ENCODE data around the gene HTT. TPM values are rescaled to one million over a fixed set of nuclear protein-coding genes. Genes with fewer than 3 reads are reported as not detected.

The HTT gene
- total RNA-seq, 1 experiment from 2014 or later = 6.4 TPM

- DNase-seq = no peak
- no peaks in the 10 kb centered on the region for H3K27me3 ChIP-seq
- H3K9me3 ChIP-seq = no peaks in the 10 kb centered on the region
- H3K36me3 ChIP-seq = peaks cover 4% of the 10 kb centered on the region
- H3K4me3 ChIP-seq = no peak overlapping the region
Observed at GRCh38 chr4:3209551-3210325, 135.3 kb downstream of the HTT start.

- Histone ChIP-seq H3K27me3 (no peaks in the 10 kb centered on the region), H3K9me3 (no peaks in the 10 kb centered on the region), H3K36me3 (peaks cover 4% of the 10 kb centered on the region), H3K4me3 (no peak overlapping the region)
- DNase-seq = no peak
Observed at GRCh38 chr4:3210467-3210866, 136.0 kb downstream of the HTT start.

GRCh38 chr4:3211866-3212265 lies 137.4 kb downstream of the HTT start:
- Histone ChIP-seq H3K4me3 (no peak overlapping the region), H3K36me3 (peaks cover 4% of the 10 kb centered on the region), H3K9me3 (no peaks in the 10 kb centered on the region), H3K27me3 (no peaks in the 10 kb centered on the region)
- no peak for DNase-seq

DNA sequence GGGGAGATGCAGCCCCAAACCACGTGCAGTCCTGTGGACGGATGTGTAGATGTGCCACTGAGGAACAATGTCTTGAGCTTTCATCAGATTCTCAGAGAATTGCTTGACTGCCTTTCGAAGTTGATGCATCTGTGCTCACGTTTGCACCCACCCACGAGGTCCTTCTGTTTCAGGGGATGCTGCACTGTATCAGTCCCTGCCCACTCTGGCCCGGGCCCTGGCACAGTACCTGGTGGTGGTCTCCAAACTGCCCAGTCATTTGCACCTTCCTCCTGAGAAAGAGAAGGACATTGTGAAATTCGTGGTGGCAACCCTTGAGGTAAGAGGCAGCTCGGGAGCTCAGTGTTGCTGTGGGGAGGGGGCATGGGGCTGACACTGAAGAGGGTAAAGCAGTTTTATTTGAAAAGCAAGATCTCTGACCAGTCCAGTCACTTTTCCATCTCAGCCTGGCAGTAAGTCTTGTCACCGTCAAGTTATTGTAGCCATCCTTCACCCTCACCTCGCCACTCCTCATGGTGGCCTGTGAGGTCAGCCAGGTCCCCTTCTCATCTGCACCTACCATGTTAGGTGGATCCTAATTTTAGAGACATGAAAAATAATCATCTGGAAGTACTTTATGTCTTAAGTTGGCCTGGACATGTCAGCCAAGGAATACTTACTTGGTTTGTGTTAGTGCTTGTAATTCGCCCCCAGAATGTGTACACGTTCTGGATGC lies 138.1 kb downstream of the HTT start:
- Histone ChIP-seq H3K27me3 (no peaks in the 10 kb centered on the region), H3K9me3 (no peaks in the 10 kb centered on the region), H3K4me3 (no peak overlapping the region), H3K36me3 (peaks cover 4% of the 10 kb centered on the region)
- DNase-seq = no peak

DNA sequence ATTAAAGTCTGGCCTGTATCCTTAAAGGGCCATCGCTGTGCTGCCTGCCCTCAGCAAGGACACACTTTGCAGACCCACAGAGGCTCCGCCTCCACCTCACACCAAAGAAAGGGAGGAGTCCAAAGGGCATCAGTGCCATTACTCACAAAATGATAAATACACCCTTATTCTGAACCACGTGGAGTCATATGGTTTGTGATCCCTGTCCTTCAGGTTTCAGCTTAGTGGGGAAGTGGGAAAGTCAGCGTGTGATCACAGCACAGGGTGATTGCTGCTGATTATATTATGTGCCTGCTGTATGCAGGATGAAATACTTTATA lies 138.6 kb downstream of the HTT start:
- no peaks in the 10 kb centered on the region for H3K9me3 ChIP-seq
- peaks cover 4% of the 10 kb centered on the region; the same call in 1 of the 2 replicates for H3K36me3 ChIP-seq
- no peaks in the 10 kb centered on the region for H3K27me3 ChIP-seq
- no peak overlapping the region for H3K4me3 ChIP-seq
- no peak for DNase-seq

GRCh38 chr4:3213661-3214250 lies 139.3 kb downstream of the HTT start:
- Histone ChIP-seq H3K36me3 (0 out of 2 replicates have a peak, but pooled peaks cover 2% of the 10 kb centered on the region), H3K27me3 (no peaks in the 10 kb centered on the region), H3K4me3 (no peak overlapping the region), H3K9me3 (no peaks in the 10 kb centered on the region)
- DNase-seq = no peak

DNA sequence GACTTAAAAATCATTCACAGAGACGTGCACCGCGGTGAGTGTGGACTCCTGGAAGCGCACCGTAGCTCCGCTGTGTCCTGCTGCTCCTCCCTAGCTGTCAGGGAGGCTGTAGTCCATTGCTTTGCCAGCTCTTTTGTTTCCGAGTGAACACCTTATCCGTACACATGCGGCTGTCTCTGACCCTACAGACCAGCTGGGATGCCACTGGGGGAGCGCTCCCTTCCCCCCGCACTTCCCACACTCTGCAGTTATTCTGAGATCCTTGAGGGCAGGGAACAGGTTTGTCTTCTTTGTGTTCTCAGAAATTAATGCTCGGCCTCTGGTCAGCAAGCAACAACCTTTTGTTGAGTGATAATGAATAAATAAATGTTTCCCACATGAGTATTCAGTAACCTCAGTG lies 140.8 kb downstream of the HTT start:
- 0 out of 2 replicates have a peak, but pooled peaks cover 2% of the 10 kb centered on the region for H3K36me3 ChIP-seq
- no peak for DNase-seq
- no peaks in the 10 kb centered on the region for H3K9me3 ChIP-seq
- no peaks in the 10 kb centered on the region for H3K27me3 ChIP-seq
- H3K4me3 ChIP-seq = no peak overlapping the region

DNA sequence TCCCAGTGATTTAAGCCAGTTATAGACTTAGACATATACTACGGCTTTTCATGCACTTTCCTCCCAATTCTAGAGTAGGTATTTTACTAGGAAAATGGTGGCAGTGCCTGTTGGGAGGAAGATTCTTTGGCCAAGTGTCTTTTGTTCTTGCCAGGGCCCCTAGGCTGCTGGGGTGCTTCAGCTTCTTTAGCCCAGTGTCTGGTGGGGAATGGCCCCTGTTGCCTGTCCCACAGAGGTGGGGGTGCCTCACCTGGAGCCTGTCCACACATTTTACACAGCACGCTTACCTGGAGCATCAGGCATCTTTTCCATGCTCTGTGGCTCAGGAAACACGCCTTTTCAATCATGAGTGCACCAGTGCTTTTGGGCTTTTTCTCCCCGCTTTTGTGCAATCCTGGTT lies 141.3 kb downstream of the HTT start:
- no peak for DNase-seq
- H3K9me3 ChIP-seq = no peaks in the 10 kb centered on the region
- H3K4me3 ChIP-seq = no peak overlapping the region
- H3K36me3 ChIP-seq = 0 out of 2 replicates have a peak, but pooled peaks cover 2% of the 10 kb centered on the region
- H3K27me3 ChIP-seq = no peaks in the 10 kb centered on the region

- no peak for DNase-seq
- Histone ChIP-seq H3K36me3 (no peaks in the 10 kb centered on the region; the same call in 1 of the 2 replicates), H3K4me3 (no peak overlapping the region), H3K27me3 (no peaks in the 10 kb centered on the region), H3K9me3 (no peaks in the 10 kb centered on the region)
Observed at GRCh38 chr4:3217266-3217665, 142.8 kb downstream of the HTT start.

DNA sequence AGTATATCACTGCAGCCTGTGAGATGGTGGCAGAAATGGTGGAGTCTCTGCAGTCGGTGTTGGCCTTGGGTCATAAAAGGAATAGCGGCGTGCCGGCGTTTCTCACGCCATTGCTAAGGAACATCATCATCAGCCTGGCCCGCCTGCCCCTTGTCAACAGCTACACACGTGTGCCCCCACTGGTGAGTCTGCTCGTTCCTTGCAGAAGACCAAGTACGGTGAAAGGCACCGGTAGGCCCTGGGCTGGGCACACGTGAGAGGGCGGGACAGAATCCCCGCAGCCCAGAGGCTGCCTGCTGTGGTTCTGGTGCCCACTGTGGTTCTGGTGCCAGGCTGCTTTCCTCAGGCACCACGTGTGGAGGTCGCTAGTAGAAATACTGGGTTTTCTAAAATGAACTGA lies 143.3 kb downstream of the HTT start:
- Histone ChIP-seq H3K27me3 (no peaks in the 10 kb centered on the region), H3K9me3 (no peaks in the 10 kb centered on the region), H3K36me3 (no peaks in the 10 kb centered on the region; the same call in 1 of the 2 replicates), H3K4me3 (no peak overlapping the region)
- DNase-seq = no peak

DNA sequence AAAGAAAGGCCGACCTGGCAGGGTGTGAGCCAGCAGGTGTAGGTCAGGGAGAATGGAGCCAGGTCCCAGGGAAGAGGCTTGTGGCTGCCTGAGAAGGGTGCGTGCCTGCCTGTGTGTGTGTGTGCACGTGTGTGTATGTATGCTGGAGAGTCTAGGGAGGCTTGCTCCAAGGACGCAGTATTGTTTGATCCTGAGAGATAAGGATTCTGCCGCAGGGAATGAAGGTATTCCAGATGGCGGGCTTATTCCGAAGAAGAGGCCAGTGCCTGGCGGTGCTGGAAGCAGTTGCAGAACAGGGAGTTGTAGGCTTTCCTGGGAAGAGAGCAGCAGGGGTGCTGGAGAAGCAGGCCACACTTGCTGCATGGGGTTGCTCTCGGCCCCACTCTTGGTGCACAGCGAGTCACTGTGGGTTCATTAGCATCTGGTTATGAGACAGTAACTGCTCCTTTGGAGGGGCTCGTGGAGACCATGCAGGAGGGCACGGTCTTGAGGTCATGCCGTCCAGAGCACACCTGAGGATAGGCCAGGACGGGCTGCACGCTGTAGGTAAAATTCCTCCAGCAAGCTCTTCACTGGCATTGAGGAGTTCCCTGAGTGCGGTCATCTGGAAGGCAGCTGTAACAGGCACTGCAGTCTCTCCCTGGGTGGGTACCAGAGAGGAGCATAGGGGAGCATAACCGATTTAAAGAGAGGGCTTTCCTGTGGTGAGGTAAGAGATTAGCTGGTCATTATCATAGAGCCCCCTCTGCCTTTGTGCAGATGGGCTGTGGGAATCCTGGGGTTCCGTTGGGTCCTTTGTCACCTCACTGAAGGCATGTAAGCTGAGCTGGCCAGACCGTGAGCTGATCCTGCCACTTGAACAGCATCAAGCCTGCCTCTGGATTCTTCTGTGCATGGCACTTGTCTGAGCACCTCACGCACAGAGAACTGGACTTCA lies 144.6 kb downstream of the HTT start:
- Histone ChIP-seq H3K27me3 (no peaks in the 10 kb centered on the region), H3K9me3 (no peaks in the 10 kb centered on the region), H3K36me3 (no peaks in the 10 kb centered on the region; the same call in 1 of the 2 replicates), H3K4me3 (no peak overlapping the region)
- no peak for DNase-seq

DNA sequence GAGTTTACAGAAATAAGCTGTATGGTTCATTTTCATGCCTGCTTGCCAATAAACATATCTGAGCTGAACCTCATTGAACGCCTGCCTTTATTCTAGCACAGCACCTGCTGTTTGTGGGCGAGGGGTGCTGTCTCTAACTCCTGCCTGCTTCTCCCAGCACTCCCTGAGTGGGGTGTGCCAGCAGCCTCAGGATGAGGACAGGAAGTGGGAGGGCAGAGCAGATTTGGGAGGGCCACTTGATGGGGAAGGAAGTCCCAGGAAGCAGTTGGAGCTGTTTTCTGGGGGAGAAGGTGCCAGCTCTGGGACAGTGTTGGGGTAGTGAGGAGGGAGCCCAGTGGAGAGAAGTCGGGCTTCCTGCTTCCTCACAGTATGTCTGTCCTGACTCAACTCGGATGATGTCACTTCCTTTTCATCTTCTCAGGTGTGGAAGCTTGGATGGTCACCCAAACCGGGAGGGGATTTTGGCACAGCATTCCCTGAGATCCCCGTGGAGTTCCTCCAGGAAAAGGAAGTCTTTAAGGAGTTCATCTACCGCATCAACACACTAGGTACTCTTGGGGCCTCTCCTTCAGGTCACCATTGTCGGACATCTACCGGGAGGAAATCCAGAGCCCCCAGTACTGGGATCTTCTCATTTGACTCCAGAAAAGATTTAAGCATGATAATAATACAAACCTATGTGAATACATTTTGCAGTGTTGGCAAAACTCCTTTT lies 145.4 kb downstream of the HTT start:
- no peak for DNase-seq
- Histone ChIP-seq H3K9me3 (no peaks in the 10 kb centered on the region), H3K27me3 (no peaks in the 10 kb centered on the region), H3K36me3 (no peaks in the 10 kb centered on the region; the same call in 1 of the 2 replicates), H3K4me3 (no peak overlapping the region)

DNA sequence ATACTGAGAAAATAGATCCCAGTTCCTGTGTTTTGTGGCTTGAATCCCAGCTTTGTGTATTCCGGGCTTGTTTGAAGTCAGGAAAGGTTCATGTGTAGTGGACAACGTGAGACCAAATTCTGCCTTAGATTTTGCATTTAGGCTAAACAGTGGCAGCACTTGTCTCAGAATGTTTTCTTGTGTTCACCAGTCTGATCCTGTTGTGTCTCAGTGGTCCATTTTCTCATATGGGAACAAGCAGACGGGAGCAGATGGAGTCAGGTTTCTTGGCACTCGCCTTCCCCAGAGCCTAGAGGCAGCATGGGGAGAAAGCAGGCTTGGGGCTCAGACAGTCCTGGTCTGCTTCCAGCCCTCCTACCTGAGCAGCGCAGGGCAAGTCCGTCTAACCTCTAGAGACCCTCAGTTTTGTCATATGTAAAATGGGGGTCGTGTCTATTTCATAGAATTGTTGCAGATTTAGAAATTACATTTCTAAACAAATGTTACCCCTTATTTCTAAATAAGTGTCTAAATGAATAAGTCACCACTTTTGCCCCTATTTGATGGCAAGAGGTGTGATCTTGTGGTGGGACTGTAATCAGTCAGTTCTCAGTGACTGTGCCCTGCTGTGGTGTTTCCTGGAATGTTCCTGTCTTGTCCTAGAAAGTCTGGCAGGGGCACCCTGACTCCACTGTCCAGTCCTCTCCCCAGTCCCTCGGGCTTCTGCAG lies 146.1 kb downstream of the HTT start:
- DNase-seq = no peak
- H3K36me3 ChIP-seq = no peaks in the 10 kb centered on the region; the same call in 1 of the 2 replicates

GRCh38 chr4:3221184-3221494 lies 146.7 kb downstream of the HTT start:
- DNase-seq = no peak
- H3K27me3 ChIP-seq = no peaks in the 10 kb centered on the region
- no peak overlapping the region for H3K4me3 ChIP-seq
- no peaks in the 10 kb centered on the region; the same call in 1 of the 2 replicates for H3K36me3 ChIP-seq
- H3K9me3 ChIP-seq = no peaks in the 10 kb centered on the region

More for the DNA sequence above, 146.1 kb downstream of the HTT start:
- Histone ChIP-seq H3K9me3 (no peaks in the 10 kb centered on the region), H3K4me3 (no peak overlapping the region), H3K27me3 (no peaks in the 10 kb centered on the region)

DNA sequence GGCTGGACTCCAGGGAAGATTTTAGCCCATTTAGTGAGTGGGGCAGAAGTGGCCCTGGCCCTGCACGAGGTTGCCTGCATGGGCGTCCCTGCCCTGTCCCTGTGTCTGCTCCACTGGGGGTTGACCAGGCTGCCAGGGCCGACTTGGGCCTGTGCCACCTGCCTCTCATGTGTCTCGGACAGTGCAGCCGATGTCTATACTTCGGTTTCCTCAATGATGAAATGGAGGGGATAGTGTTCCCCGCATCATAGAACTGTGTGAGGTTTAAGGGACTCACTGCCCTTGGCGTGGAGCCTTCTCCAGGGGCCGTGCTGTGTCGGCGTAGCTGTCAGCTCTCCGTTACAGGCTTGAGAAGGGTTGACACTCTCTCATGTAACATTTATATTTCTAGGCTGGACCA lies 147.5 kb downstream of the HTT start:
- Histone ChIP-seq H3K9me3 (no peaks in the 10 kb centered on the region), H3K36me3 (no peaks in the 10 kb centered on the region; the same call in 1 of the 2 replicates), H3K4me3 (no peak overlapping the region), H3K27me3 (no peaks in the 10 kb centered on the region)
- DNase-seq = no peak

GRCh38 chr4:3223346-3223745 lies 148.9 kb downstream of the HTT start:
- H3K9me3 ChIP-seq = no peaks in the 10 kb centered on the region
- no peak for DNase-seq
- H3K36me3 ChIP-seq = no peaks in the 10 kb centered on the region; the same call in none of the 2 replicates
- H3K4me3 ChIP-seq = no peak overlapping the region
- H3K27me3 ChIP-seq = no peaks in the 10 kb centered on the region

All from MG63 (cell line).